ENCODE measurements around the gene C5orf22. TPM values are rescaled to one million over a fixed set of nuclear protein-coding genes. Genes with fewer than 3 reads are reported as not detected.

The C5orf22 gene
- total and polyA plus RNA-seq, 2 of the 13 experiments (the other 11 are each of a cell fraction or from before 2014, with no cell fraction given) = 14.0 to 21.5 TPM

GRCh38 chr5:31583129-31583528, 51.0 kb downstream of the C5orf22 start (continued):
- TF ChIP-seq, protein P1, sequence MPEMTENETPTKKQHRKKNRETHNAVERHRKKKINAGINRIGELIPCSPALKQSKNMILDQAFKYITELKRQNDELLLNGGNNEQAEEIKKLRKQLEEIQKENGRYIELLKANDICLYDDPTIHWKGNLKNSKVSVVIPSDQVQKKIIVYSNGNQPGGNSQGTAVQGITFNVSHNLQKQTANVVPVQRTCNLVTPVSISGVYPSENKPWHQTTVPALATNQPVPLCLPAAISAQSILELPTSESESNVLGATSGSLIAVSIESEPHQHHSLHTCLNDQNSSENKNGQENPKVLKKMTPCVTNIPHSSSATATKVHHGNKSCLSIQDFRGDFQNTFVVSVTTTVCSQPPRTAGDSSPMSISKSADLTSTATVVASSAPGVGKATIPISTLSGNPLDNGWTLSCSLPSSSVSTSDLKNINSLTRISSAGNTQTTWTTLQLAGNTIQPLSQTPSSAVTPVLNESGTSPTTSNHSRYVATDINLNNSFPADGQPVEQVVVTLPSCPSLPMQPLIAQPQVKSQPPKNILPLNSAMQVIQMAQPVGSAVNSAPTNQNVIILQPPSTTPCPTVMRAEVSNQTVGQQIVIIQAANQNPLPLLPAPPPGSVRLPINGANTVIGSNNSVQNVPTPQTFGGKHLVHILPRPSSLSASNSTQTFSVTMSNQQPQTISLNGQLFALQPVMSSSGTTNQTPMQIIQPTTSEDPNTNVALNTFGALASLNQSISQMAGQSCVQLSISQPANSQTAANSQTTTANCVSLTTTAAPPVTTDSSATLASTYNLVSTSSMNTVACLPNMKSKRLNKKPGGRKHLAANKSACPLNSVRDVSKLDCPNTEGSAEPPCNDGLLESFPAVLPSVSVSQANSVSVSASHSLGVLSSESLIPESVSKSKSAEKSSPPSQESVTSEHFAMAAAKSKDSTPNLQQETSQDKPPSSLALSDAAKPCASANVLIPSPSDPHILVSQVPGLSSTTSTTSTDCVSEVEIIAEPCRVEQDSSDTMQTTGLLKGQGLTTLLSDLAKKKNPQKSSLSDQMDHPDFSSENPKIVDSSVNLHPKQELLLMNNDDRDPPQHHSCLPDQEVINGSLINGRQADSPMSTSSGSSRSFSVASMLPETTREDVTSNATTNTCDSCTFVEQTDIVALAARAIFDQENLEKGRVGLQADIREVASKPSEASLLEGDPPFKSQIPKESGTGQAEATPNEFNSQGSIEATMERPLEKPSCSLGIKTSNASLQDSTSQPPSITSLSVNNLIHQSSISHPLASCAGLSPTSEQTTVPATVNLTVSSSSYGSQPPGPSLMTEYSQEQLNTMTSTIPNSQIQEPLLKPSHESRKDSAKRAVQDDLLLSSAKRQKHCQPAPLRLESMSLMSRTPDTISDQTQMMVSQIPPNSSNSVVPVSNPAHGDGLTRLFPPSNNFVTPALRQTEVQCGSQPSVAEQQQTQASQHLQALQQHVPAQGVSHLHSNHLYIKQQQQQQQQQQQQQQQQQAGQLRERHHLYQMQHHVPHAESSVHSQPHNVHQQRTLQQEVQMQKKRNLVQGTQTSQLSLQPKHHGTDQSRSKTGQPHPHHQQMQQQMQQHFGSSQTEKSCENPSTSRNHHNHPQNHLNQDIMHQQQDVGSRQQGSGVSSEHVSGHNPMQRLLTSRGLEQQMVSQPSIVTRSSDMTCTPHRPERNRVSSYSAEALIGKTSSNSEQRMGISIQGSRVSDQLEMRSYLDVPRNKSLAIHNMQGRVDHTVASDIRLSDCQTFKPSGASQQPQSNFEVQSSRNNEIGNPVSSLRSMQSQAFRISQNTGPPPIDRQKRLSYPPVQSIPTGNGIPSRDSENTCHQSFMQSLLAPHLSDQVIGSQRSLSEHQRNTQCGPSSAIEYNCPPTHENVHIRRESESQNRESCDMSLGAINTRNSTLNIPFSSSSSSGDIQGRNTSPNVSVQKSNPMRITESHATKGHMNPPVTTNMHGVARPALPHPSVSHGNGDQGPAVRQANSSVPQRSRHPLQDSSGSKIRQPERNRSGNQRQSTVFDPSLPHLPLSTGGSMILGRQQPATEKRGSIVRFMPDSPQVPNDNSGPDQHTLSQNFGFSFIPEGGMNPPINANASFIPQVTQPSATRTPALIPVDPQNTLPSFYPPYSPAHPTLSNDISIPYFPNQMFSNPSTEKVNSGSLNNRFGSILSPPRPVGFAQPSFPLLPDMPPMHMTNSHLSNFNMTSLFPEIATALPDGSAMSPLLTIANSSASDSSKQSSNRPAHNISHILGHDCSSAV (CRISPR knock-in tag; IDR thresholded peaks at IDR 0.05; ENCODE audit: borderline replicate concordance) = no peak
- TF ChIP-seq BRD4 (CRISPR knock-in tag; IDR thresholded peaks at IDR 0.05) (no peak), ZNF713 (CRISPR knock-in tag; IDR thresholded peaks at IDR 0.05) (no peak)

- DNase-seq (ENCODE audit: low spot score) (no peak), FAIRE-seq (no peak), ATAC-seq (no peak)
- no peaks in the 10 kb centered on the region for H3K79me2 ChIP-seq (ENCODE audit: insufficient read depth, low read length)
- no peak overlapping the region for H3K27ac ChIP-seq (ENCODE audit: extremely low read length, insufficient read depth, low read length)
- no peak overlapping the region for H3K9ac ChIP-seq (ENCODE audit: insufficient read depth, low read depth, low read length)
- no peak overlapping the region for H3K4me3 ChIP-seq (replicated peaks in 1 of 3; ENCODE audit: insufficient read depth in 1 of 3, low read depth in 2 of 3, low read length in 3 of 3)
- intact Hi-C loops (cut with micrococcal nuclease; ENCODE audit: unreplicated experiment) (no loop called here), in situ Hi-C loops (cut with HindIII; ENCODE audit: extremely low pct_ligation_motif_present, low pct_unique_long_range_greater_than_20kb) (no loop called here)
- H3K4me1 ChIP-seq (ENCODE audit: insufficient read depth, low read length) = no peaks in the 10 kb centered on the region
- WGBS (ENCODE audit: low lambda C conversion rate) = 27% methylated on average over 3 of the region's 3 CpGs
- no peaks in the 10 kb centered on the region for H4K20me1 ChIP-seq (ENCODE audit: insufficient read depth, low read length)
- CTCF ChIA-PET (ENCODE audit: low intra/inter-chr PET ratio, low total read pairs) = no interaction called here
- H3K36me3 ChIP-seq (replicated peaks in 1 of 2; ENCODE audit: control insufficient read depth in 1 of 2, insufficient read depth in 2 of 2, low read length in 2 of 2) = no peaks in the 10 kb centered on the region
- no peak overlapping the region for H2AFZ ChIP-seq (ENCODE audit: low read length)
- POLR2A ChIA-PET = no interaction called here
- BruUV-seq (replicated peaks) = no TSS peak
- H3K9me3 ChIP-seq (ENCODE audit: low read length) = no peaks in the 10 kb centered on the region
- peaks cover 2 to 14% of the 10 kb centered on the region in 2 experiments; a peak in 3 of 5 replicates for H3K27me3 ChIP-seq (ENCODE audit: control insufficient read depth in 1 of 2, insufficient read depth in 2 of 2, low read length in 2 of 2)
- H3K4me2 ChIP-seq (ENCODE audit: low read depth, low read length) = no peak overlapping the region
- no peak for TF ChIP-seq KDM1A (CRISPR knock-in tag; IDR thresholded peaks at IDR 0.05)
- TF ChIP-seq NCOR1 (IDR thresholded peaks at IDR 0.05; ENCODE audit: borderline replicate concordance, low read length) = no peak
- no peak for TF ChIP-seq TOE1 (CRISPR knock-in tag; IDR thresholded peaks at IDR 0.05)
- no peak for TF ChIP-seq ZNF639 (CRISPR knock-in tag; conservative IDR thresholded peaks at IDR 0.05)
- TF ChIP-seq, protein P2, sequence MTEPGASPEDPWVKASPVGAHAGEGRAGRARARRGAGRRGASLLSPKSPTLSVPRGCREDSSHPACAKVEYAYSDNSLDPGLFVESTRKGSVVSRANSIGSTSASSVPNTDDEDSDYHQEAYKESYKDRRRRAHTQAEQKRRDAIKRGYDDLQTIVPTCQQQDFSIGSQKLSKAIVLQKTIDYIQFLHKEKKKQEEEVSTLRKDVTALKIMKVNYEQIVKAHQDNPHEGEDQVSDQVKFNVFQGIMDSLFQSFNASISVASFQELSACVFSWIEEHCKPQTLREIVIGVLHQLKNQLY (CRISPR knock-in tag; IDR thresholded peaks at IDR 0.05) = no peak
- TF ChIP-seq EZH2 (conservative IDR thresholded peaks at IDR 0.05; ENCODE audit: low read depth, low read length) = no peak
- TF ChIP-seq PAWR (CRISPR knock-in tag; IDR thresholded peaks at IDR 0.05; ENCODE audit: borderline replicate concordance) = no peak
- no peak for TF ChIP-seq ZNF615 (CRISPR knock-in tag; IDR thresholded peaks at IDR 0.05; ENCODE audit: borderline replicate concordance)
- TF ChIP-seq HIVEP1 (CRISPR knock-in tag; IDR thresholded peaks at IDR 0.05) = no peak
- no peak for TF ChIP-seq KAT8 (CRISPR knock-in tag; IDR thresholded peaks at IDR 0.05)
- no peak for TF ChIP-seq ZNF841 (CRISPR knock-in tag; IDR thresholded peaks at IDR 0.05; ENCODE audit: borderline replicate concordance)
These were observed 53.2 kb downstream of the C5orf22 start for GRCh38 chr5:31585166-31585894.
